Activated CD8-positive, alpha-beta T cell treated with anti-CD3 and anti-CD28 coated beads, Interleukin-2, amount 10 ng/mL, durations not matched to agents 7 days and 5 days (primary cell): ENCODE results near the gene HDAC9. TPM values are rescaled to one million over a fixed set of nuclear protein-coding genes. Genes with fewer than 3 reads are reported as not detected.
A peak's percentile ranks its signal among the peaks of the same experiment; 100 is the strongest.

Source experiments
- ATAC-seq: fragments of 150-1000 bp; cut with Tn5 transposase; one replicate; pipeline ENCODE4 v1.10.0; 2021; ENCODE audit warnings: moderate library complexity
- CTCF ChIA-PET: fragments of 350-600 bp; sonication (Branson Sonifier 250); formaldehyde crosslinking; loops from one replicate; lab custom pipeline; 2021; ENCODE audit warnings: antibody characterized with exemption; lab: Charles Lee
- POLR2A ChIA-PET: fragments of 350-600 bp; sonication (Branson Sonifier 250); formaldehyde crosslinking; loops from one replicate; lab custom pipeline; 2021; ENCODE audit warnings: antibody characterized with exemption; lab: Charles Lee
- DNase-seq: peaks from one replicate; pipeline ENCODE4 v3.0.0-alpha.2; 2020
- H3K27ac Mint-ChIP-seq: one replicate; pipeline ENCODE4 v1.8.0; 2021; ENCODE audit warnings: mild to moderate bottlenecking, mixed read lengths
- H3K27me3 Mint-ChIP-seq: one replicate; pipeline ENCODE4 v1.8.0; 2021; ENCODE audit warnings: low read depth, mixed read lengths
- H3K36me3 Mint-ChIP-seq: one replicate; pipeline ENCODE4 v1.8.0; 2021; ENCODE audit warnings: low read depth, mixed read lengths
- H3K4me1 Mint-ChIP-seq: one replicate; pipeline ENCODE4 v1.8.0; 2021; ENCODE audit warnings: low read depth, mixed read lengths
- H3K4me3 Mint-ChIP-seq: one replicate; pipeline ENCODE4 v1.8.0; 2021; ENCODE audit warnings: mild to moderate bottlenecking, mixed read lengths
- H3K9me3 Mint-ChIP-seq: one replicate; pipeline ENCODE4 v1.8.0; 2022; ENCODE audit warnings: mixed read lengths; ENCODE audit not compliant: insufficient read depth
- total RNA-seq, 2 experiments: library from RNA; stranded (reverse); gene quantifications; one replicate each; pipeline ENCODE4 v1.2.3, GENCODE V29; 2021

HDAC9 gene
- total RNA-seq, result 1 to 10 TPM in 1 of 2 experiments, under 1 TPM in 1; 0.92 to 1.4 TPM

- H3K27me3 Mint-ChIP-seq, result peaks cover 2% of the 10 kb centered on the region
- peak; percentile 19 for ATAC-seq
- DNase-seq, result no peak
- ChIA-PET POLR2A (no interaction called here), CTCF (no interaction called here)
- peak within 1 kb of the TSS; percentile 52 for H3K4me3 Mint-ChIP-seq
- H3K27ac Mint-ChIP-seq, result no peak within 1 kb of the TSS
- peaks cover 7% of the 10 kb centered on the region for H3K4me1 Mint-ChIP-seq
- no peaks in the 10 kb centered on the region for H3K9me3 Mint-ChIP-seq
- H3K36me3 Mint-ChIP-seq, result no peaks in the 10 kb centered on the region
Measured at GRCh38 chr7:18495412-18496340, at the start of gene HDAC9. Gene HDAC9 (plus strand): TSS chr7:18495749. CDS start chr7:18496303, 554 bp downstream.

GRCh38 chr7:18445916-18446520 is 49.5 kb upstream of the HDAC9 start:
- Mint-ChIP-seq H3K36me3 (no peaks in the 10 kb centered on the region), H3K4me1 (no peaks in the 10 kb centered on the region), H3K27ac (no peak overlapping the region), H3K4me3 (no peak overlapping the region), H3K9me3 (no peaks in the 10 kb centered on the region), H3K27me3 (no peaks in the 10 kb centered on the region)
- ATAC-seq (no peak), DNase-seq (no peak)
- POLR2A ChIA-PET, result no interaction called here
- CTCF ChIA-PET, result no interaction called here

DNA sequence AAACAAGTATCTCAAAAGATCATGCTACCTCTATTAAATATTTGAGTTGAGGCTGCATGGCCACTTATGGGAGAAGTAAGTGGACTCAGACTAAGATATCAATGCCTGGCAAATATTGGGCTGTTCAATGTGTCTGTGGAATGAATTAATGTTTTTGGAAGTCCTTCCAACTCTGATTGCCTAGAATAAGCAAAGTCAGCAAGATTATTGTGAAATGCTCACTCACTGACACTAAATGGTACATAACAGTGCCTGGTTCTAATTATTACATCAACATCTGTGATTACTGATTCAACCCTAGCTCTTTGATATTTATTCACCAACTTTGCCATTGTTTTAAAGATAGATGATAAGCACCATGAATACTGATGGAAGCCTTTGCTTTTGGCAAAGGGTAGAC is 45.5 kb upstream of the HDAC9 start:
- H3K4me3 Mint-ChIP-seq, result no peak overlapping the region
- POLR2A ChIA-PET, result no interaction called here
- H3K4me1 Mint-ChIP-seq, result no peaks in the 10 kb centered on the region
- no peaks in the 10 kb centered on the region for H3K36me3 Mint-ChIP-seq
- no peak for ATAC-seq
- no peaks in the 10 kb centered on the region for H3K9me3 Mint-ChIP-seq
- no peak overlapping the region for H3K27ac Mint-ChIP-seq
- H3K27me3 Mint-ChIP-seq, result no peaks in the 10 kb centered on the region
- CTCF ChIA-PET, result no interaction called here
- DNase-seq, result no peak

DNA sequence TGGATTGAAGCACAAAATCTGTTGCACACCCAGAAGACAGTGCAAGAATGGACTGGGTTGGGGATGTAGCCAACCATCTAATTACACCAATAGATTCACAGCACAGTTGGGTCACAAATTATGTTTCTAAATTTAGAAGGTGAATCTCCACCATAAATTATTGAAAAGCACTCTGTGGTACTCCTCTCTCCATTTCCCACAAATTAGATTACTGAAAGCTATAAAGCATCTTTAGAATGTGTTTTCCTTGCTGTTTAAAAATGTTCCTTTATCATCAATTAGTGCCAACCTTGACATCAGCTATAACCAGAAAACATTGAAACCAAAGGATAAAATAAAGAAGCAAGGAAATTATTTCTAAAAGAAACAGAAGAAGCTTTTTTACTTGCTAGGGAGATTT is 39.9 kb upstream of the HDAC9 start:
- Mint-ChIP-seq H3K36me3 (no peaks in the 10 kb centered on the region), H3K27me3 (no peaks in the 10 kb centered on the region), H3K4me1 (no peaks in the 10 kb centered on the region), H3K27ac (no peak overlapping the region), H3K4me3 (no peak overlapping the region), H3K9me3 (no peaks in the 10 kb centered on the region)
- ChIA-PET POLR2A (no interaction called here), CTCF (no interaction called here)
- DNase-seq, result no peak
- ATAC-seq, result no peak

- Mint-ChIP-seq H3K4me1 (no peaks in the 10 kb centered on the region), H3K9me3 (no peaks in the 10 kb centered on the region), H3K27ac (no peak overlapping the region), H3K4me3 (no peak overlapping the region), H3K36me3 (no peaks in the 10 kb centered on the region), H3K27me3 (no peaks in the 10 kb centered on the region)
- no peak for ATAC-seq
- ChIA-PET POLR2A (no interaction called here), CTCF (no interaction called here)
- no peak for DNase-seq
Measured at GRCh38 chr7:18457832-18458231, 37.7 kb upstream of the HDAC9 start.

GRCh38 chr7:18458830-18459229 is 36.7 kb upstream of the HDAC9 start:
- no peaks in the 10 kb centered on the region for H3K4me1 Mint-ChIP-seq
- CTCF ChIA-PET, result no interaction called here
- no peak for DNase-seq
- no peaks in the 10 kb centered on the region for H3K27me3 Mint-ChIP-seq
- H3K27ac Mint-ChIP-seq, result no peak overlapping the region
- ATAC-seq, result no peak
- H3K36me3 Mint-ChIP-seq, result no peaks in the 10 kb centered on the region
- H3K4me3 Mint-ChIP-seq, result no peak overlapping the region
- H3K9me3 Mint-ChIP-seq, result no peaks in the 10 kb centered on the region
- POLR2A ChIA-PET, result no interaction called here

DNA sequence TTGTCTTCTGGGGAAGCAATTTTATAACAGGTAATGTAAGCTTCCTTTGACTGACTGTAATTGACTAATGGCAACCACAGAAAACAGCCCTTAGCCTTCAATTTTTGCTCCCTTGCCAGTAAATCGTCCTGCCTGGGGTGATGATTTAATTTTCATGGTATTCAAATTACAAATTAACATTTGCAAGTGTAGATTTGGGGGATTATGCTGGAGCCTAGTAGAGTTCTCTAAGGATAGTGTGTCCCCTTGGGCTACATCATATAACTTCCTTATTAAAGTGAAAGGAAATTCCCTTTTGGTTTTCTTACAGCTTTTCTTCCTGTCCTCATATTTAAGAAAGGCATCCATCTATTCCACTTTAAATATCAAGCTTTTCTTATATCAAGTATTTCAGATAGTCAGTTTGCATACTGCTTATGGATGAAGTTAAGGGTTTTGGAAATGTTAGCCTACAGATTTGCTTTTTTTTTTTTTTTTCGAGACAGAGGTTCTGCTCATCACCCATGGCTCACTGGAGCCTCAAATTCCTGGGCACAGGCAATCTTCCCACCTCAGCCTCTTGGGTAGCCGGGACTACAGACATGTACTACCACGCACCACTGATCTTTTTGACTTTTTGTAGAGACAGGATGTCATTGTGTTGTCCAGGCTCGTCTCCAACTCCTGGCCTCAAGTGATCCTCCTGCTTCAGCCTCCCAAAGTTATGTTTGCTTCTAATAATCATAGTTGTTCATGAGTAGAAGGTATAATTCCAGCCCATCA is 35.9 kb upstream of the HDAC9 start:
- H3K4me1 Mint-ChIP-seq, result no peaks in the 10 kb centered on the region
- H3K36me3 Mint-ChIP-seq, result no peaks in the 10 kb centered on the region
- DNase-seq (no peak), ATAC-seq (no peak)
- H3K4me3 Mint-ChIP-seq, result no peak overlapping the region
- H3K27me3 Mint-ChIP-seq, result no peaks in the 10 kb centered on the region
- ChIA-PET POLR2A (no interaction called here), CTCF (no interaction called here)
- no peak overlapping the region for H3K27ac Mint-ChIP-seq
- H3K9me3 Mint-ChIP-seq, result no peaks in the 10 kb centered on the region

DNA sequence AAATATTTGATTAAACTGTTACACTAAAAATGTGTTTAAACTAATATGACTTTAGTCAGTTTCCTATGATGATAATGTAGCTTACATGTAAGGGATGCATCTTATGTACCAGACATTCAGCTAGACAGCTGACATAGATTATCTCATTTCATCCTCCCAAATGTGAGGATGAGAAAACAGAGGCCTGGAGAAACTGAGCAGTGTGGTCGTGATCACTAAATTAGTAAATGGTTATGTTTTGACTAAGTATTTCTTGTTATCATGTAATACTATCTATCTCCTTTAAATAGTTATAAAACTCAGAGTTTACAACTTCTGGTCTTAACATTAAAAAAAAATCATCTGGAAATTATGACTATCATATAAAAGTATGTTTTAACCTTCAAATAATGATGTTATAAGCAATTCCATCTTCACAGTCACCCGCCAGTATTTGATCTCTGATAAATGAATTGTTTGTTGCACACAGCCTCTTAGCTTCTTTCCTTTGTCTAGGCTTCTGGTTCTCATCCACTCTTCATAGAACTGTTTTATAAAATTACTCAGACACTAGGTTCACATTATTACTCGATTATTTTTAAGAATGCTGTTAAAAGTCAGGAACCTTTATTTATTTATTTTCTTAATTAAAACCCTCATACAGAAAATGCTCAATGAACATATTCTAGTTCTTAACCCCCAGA is 33.6 kb upstream of the HDAC9 start:
- DNase-seq, result no peak
- no peaks in the 10 kb centered on the region for H3K27me3 Mint-ChIP-seq
- ChIA-PET CTCF (no interaction called here), POLR2A (no interaction called here)
- H3K4me3 Mint-ChIP-seq, result no peak overlapping the region
- no peaks in the 10 kb centered on the region for H3K36me3 Mint-ChIP-seq
- no peaks in the 10 kb centered on the region for H3K9me3 Mint-ChIP-seq
- no peak overlapping the region for H3K27ac Mint-ChIP-seq
- no peak for ATAC-seq
- no peaks in the 10 kb centered on the region for H3K4me1 Mint-ChIP-seq

GRCh38 chr7:18464830-18465229 is 30.7 kb upstream of the HDAC9 start:
- Mint-ChIP-seq H3K27me3 (no peaks in the 10 kb centered on the region), H3K27ac (no peak overlapping the region), H3K4me3 (no peak overlapping the region), H3K4me1 (no peaks in the 10 kb centered on the region), H3K36me3 (no peaks in the 10 kb centered on the region), H3K9me3 (no peaks in the 10 kb centered on the region)
- ATAC-seq (no peak), DNase-seq (no peak)
- ChIA-PET CTCF (no interaction called here), POLR2A (no interaction called here)

DNA sequence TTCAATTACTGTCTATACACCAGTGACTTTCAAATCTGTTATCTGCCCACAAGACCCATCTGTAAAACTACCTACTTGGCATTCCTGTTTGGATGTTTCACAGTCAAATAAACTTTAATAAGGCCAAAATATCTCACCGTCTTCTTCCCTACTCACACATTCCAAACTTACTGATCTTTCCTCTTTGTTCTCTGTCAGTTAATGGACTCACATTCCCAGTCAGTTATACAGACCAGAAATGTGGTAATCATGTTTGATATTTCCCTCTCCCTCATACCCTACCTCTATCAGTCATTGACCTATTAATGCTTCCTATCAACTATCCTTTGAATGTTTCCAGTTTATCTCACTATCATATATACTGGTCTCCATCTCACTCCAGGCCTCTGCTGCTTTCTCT is 28.5 kb upstream of the HDAC9 start:
- H3K36me3 Mint-ChIP-seq, result no peaks in the 10 kb centered on the region

GRCh38 chr7:18468795-18469194 is 26.8 kb upstream of the HDAC9 start:
- ATAC-seq, result no peak
- ChIA-PET POLR2A (no interaction called here), CTCF (no interaction called here)
- Mint-ChIP-seq H3K4me1 (no peaks in the 10 kb centered on the region), H3K27me3 (no peaks in the 10 kb centered on the region), H3K36me3 (no peaks in the 10 kb centered on the region), H3K9me3 (no peaks in the 10 kb centered on the region), H3K27ac (no peak overlapping the region), H3K4me3 (no peak overlapping the region)
- DNase-seq, result no peak

More for the DNA sequence above, 28.5 kb upstream of the HDAC9 start:
- DNase-seq (no peak), ATAC-seq (no peak)
- Mint-ChIP-seq H3K4me3 (no peak overlapping the region), H3K27ac (no peak overlapping the region), H3K9me3 (no peaks in the 10 kb centered on the region), H3K4me1 (no peaks in the 10 kb centered on the region), H3K27me3 (no peaks in the 10 kb centered on the region)
- ChIA-PET POLR2A (no interaction called here), CTCF (no interaction called here)
